K562 (cell line): ENCODE data around the gene TSR2. TPM values are rescaled to one million over a fixed set of nuclear protein-coding genes. Genes with fewer than 3 reads are reported as not detected.
A peak's percentile ranks its signal among the peaks of the same experiment; 100 is the strongest.

ENCODE experiments used
- ATAC-seq: fragments of 200-7000 bp; cut with Tn5 transposase; 3 replicates; pipeline ENCODE4 v1.9.1; 2020; ENCODE audit warnings: moderate library complexity
- BruUV-seq: library from RNA; stranded (reverse); fragments of 400-500 nt; replicated peaks from 2 replicates; lab custom pipeline; 2021; lab: Mats Ljungman, UMichigan
- CTCF ChIA-PET: fragments of 300-600 bp; formaldehyde crosslinking; extraction: SDS; loops from one replicate; lab custom pipeline; 2021; ENCODE audit warnings: low intra/inter-chr PET ratio; lab: Yijun Ruan, JAX
- POLR2A ChIA-PET: fragments of 300-600, 350-650 bp; sonication (Branson Sonifier 250); formaldehyde crosslinking; extraction: SDS; loops from one replicate; lab custom pipeline; 2021; ENCODE audit warnings: antibody characterized with exemption, inconsistent platforms; lab: Yijun Ruan, JAX
- DNase-seq, 4 experiments: peaks; one replicate each; pipeline versions ENCODE4 v3.0.0 to v3.0.0-alpha.2; 2011 to 2018; ENCODE audit warnings: low spot score in 3 of 4, mixed read lengths in 3 of 4; ENCODE audit errors: extremely low read depth in 1 of 4
- FAIRE-seq: peaks from 2 replicates; lab custom pipeline; 2011; peaks lifted over from hg19 to GRCh38; lab: Jason Lieb, UNC
- H2AFZ ChIP-seq: 2 replicates; pipeline ENCODE4 v1.6.0; 2011; ENCODE audit warnings: low read depth, low read length, control low read depth, inconsistent platforms
- H3K27ac ChIP-seq: fragments of 200-600 bp; 3 replicates; pipeline ENCODE4 v1.8.0; 2011; ENCODE audit warnings: low read depth, mild to moderate bottlenecking, control low read depth, inconsistent platforms, low read length, moderate library complexity, mixed read lengths; ENCODE audit errors: extremely low read depth
- H3K27me3 ChIP-seq, 2 experiments: fragments of 300-600 bp in 1 of 2; 2 replicates in 1 of 2; 3 replicates in 1 of 2; pipeline versions ENCODE4 v1.6.0 to v1.8.0; 2011; ENCODE audit warnings: inconsistent platforms in 2 of 2, low read length in 2 of 2, mild to moderate bottlenecking in 1 of 2, mixed read lengths in 1 of 2, moderate library complexity in 1 of 2; ENCODE audit not compliant: control insufficient read depth in 2 of 2, insufficient read depth in 2 of 2
- H3K36me3 ChIP-seq: fragments of 300-600 bp; 3 replicates; pipeline ENCODE4 v1.8.0; 2011; ENCODE audit warnings: mild to moderate bottlenecking, low read length, inconsistent platforms; ENCODE audit not compliant: control insufficient read depth, insufficient read depth
- H3K4me1 ChIP-seq, 2 experiments: fragments of 200-600 bp in 1 of 2; replicated peaks in 1 of 2; 2 replicates in 1 of 2; 3 replicates in 1 of 2; pipeline versions ENCODE4 v1.5.1 to v1.8.0; 2011; ENCODE audit warnings: inconsistent platforms in 2 of 2, low read length in 2 of 2, mild to moderate bottlenecking in 1 of 2, mixed read lengths in 1 of 2, moderate library complexity in 1 of 2; ENCODE audit not compliant: control insufficient read depth in 2 of 2, insufficient read depth in 2 of 2
- H3K4me2 ChIP-seq: 2 replicates; pipeline ENCODE4 v1.6.1; 2011; ENCODE audit warnings: low read length, control low read depth, inconsistent platforms, mixed read lengths; ENCODE audit not compliant: insufficient read depth
- H3K4me3 ChIP-seq: fragments of 200-600 bp; sonication (generic), shearing (Covaris generic); 2 replicates; pipeline ENCODE4 v1.5.1; 2016; ENCODE audit warnings: control low read depth, inconsistent platforms
- H3K79me2 ChIP-seq: fragments of 200-600 bp; 3 replicates; pipeline ENCODE4 v1.8.0; 2011; ENCODE audit warnings: low read length, inconsistent platforms; ENCODE audit not compliant: control insufficient read depth, insufficient read depth
- H3K9ac ChIP-seq, 2 experiments: 2 replicates each; pipeline versions ENCODE4 v1.6.0 to v1.6.1; 2011; ENCODE audit warnings: low read depth in 2 of 2, low read length in 2 of 2, control low read depth in 1 of 2, inconsistent platforms in 1 of 2, mild to moderate bottlenecking in 1 of 2, mixed read lengths in 1 of 2; ENCODE audit not compliant: insufficient read depth in 1 of 2
- H3K9me1 ChIP-seq: one replicate; pipeline ENCODE4 v1.6.0; 2011; ENCODE audit warnings: inconsistent platforms, mild to moderate bottlenecking, low read length, moderate library complexity; ENCODE audit not compliant: control insufficient read depth, insufficient read depth
- H3K9me3 ChIP-seq: replicated peaks from 2 replicates; pipeline ENCODE4 v1.5.1; 2011; ENCODE audit warnings: low read depth, low read length, inconsistent platforms; ENCODE audit not compliant: control insufficient read depth, insufficient read depth
- H4K20me1 ChIP-seq: replicated peaks from 2 replicates; pipeline ENCODE4 v1.6.1; 2011; ENCODE audit warnings: low read length, inconsistent platforms, mixed read lengths; ENCODE audit not compliant: control insufficient read depth, insufficient read depth
- BCOR ChIP-seq: fragments of 450-650 bp; IDR thresholded peaks from 2 replicates; pipeline ENCODE4 v1.6.1; 2016
- ETV5 ChIP-seq: sonication (generic); formaldehyde crosslinking; IDR thresholded peaks from 2 replicates; pipeline ENCODE4 v1.4.0; 2020; ENCODE audit warnings: low read depth, mild to moderate bottlenecking, missing genetic modification reagents
- HDAC2 ChIP-seq: fragments of 450-650 bp; IDR thresholded peaks from 2 replicates; pipeline ENCODE4 v1.6.1; 2016; ENCODE audit warnings: mild to moderate bottlenecking
- PCBP1 ChIP-seq: fragments of 200-400 bp; formaldehyde crosslinking; IDR thresholded peaks from 2 replicates; pipeline ENCODE4 v1.6.1; 2018; ENCODE audit warnings: mild to moderate bottlenecking, low read depth, low read length; ENCODE audit not compliant: poor library complexity, severe bottlenecking
- RBM25 ChIP-seq: fragments of 200-400 bp; formaldehyde crosslinking; IDR thresholded peaks from 2 replicates; pipeline ENCODE4 v1.6.1; 2018; ENCODE audit warnings: low read length, low read depth, moderate library complexity; ENCODE audit not compliant: severe bottlenecking
- ZBTB17 ChIP-seq: fragments of 450-650 bp; formaldehyde crosslinking; IDR thresholded peaks from 2 replicates; pipeline ENCODE4 v1.4.0; 2020; ENCODE audit warnings: mild to moderate bottlenecking
- ZFP36 ChIP-seq: fragments of 150-350 bp; IDR thresholded peaks from 2 replicates; pipeline ENCODE4 v1.6.1; 2018; ENCODE audit warnings: low read length, low read depth; ENCODE audit not compliant: partially characterized antibody
- ZNF324 ChIP-seq: fragments of 250-450 bp; sonication (Bioruptor Pico); IDR thresholded peaks from 2 replicates; pipeline ENCODE4 v1.4.0; 2020; ENCODE audit warnings: mild to moderate bottlenecking
- ZNF695 ChIP-seq: fragments of 450-650 bp; formaldehyde crosslinking; IDR thresholded peaks from 2 replicates; pipeline ENCODE4 v1.4.0; 2020; ENCODE audit warnings: mild to moderate bottlenecking, moderate library complexity
- WGBS: fragments of 100-300 bp; shearing (Covaris generic); methylation state at CpG from one replicate; pipeline ENCODE4 v1.1.6; 2016; ENCODE audit warnings: low coverage, mixed read lengths; ENCODE audit not compliant: insufficient coverage; ENCODE audit errors: missing lambda C conversion rate; 5-methylcytosine and 5-hydroxymethylcytosine counted together
- in situ Hi-C: fragments of 300-500 bp; cut with MboI; formaldehyde crosslinking; loops from 4 replicates; pipeline ENCODE4 v1.15.0; 2018; ENCODE audit warnings: inconsistent platforms, mixed read lengths
- intact Hi-C: fragments of 100-400 bp; cut with micrococcal nuclease; formaldehyde crosslinking; loops from 2 replicates; pipeline ENCODE4 v1.14.2; 2022
- polyA plus RNA-seq, 8 experiments: library from polyadenylated mRNA; depleted of rRNA in 4 of 8; stranded (reverse) in 5 of 8; unstranded in 3 of 8; fragments of >200 nt; fragmentation: Nextera tagmentation in 2 of 8; fragmentation: Illumina TruSeq in 1 of 8; extraction: Ambion mirVana in 2 of 8; extraction: Trizol in 1 of 8; gene quantifications; 2 replicates each; pipeline versions ENCODE4 v1.2.1 to v1.2.3, GENCODE V29; 2011 to 2014; ENCODE audit warnings: inconsistent platforms in 1 of 8, missing spikeins in 1 of 8
- total RNA-seq, 7 experiments: library from RNA; depleted of rRNA in 6 of 7; stranded (reverse); fragments of >200 nt in 6 of 7; fragmentation: Illumina TruSeq in 2 of 7; extraction: Trizol in 2 of 7; gene quantifications; 2 replicates each; pipeline versions ENCODE4 v1.2.1 to v1.2.3, GENCODE V29; 2011 to 2021; ENCODE audit warnings: low replicate concordance in 1 of 7
- TF ChIP-seq, protein P1 (sequence below), 3 experiments: fragments of 200-800 bp in 1 of 3; fragments of 250-450 bp in 1 of 3; fragments of 450-650 bp in 1 of 3; sonication (Bioruptor Pico) in 1 of 3; sonication (Bioruptor generic) in 1 of 3; formaldehyde crosslinking in 1 of 3; IDR thresholded peaks; 2 replicates each; pipeline versions ENCODE4 v1.6.1 to v1.8.0; 2016 to 2022; ENCODE audit warnings: mild to moderate bottlenecking in 2 of 3, missing genetic modification characterization in 2 of 3, missing compliant biosample characterization in 1 of 3, moderate library complexity in 1 of 3

Gene TSR2
- total and polyA plus RNA-seq, 9 of the 15 experiments (the other 6 are each of a cell fraction or from before 2014, with no cell fraction given), result 8.6 to 50.0 (median 28.5) TPM

DNA sequence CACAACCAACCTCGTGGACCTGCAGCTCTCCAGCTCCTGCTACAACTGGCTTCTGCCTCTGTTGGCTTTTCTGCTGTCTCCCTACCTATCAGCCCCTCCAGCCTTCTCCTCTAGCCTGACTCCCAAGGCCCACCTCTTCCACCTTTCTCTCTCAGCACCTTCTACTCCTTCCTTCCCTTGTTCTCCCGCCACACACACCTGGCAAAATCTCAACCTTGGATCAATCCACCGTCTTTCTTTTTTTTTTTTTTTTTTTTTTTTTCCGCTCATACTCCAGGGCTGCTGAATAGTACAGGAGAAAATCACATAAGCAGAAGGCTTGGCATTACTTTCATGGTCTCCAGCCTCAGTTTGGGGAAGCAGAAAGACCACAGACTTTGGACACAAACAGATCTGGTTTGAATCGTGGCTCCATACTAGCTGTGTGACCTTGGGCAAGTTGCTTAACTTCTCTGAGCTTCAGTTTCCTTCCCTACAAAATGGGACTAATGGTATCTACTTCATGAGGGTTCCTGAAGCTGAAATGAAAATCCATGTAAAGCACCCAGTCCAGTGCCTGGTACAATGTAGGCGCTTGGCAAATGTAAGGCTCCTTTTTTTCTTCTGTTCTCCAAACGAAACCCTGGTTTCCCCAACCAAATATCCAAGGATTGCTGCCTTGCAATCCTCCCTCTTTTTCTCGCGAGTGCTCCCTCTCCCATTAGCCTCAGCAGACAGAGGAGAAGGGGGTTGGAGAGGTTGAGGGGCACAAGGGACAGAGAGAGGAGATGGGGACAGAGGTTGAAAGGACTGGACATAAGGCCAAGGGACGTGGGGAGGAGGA, 54.2 kb downstream of the TSR2 start:
- Histone ChIP-seq H3K4me3 (no peak overlapping the region), H3K9me1 (no peaks in the 10 kb centered on the region), H3K4me1 (peaks cover 3 to 24% of the 10 kb centered on the region in 2 experiments; a peak in 2 of 5 replicates), H3K79me2 (no peaks in the 10 kb centered on the region), H3K27ac (no peak overlapping the region), H4K20me1 (no peaks in the 10 kb centered on the region), H2AFZ (no peak overlapping the region), H3K27me3 (peaks cover 0 to 4% of the 10 kb centered on the region in 2 experiments; a peak in 1 of 5 replicates), H3K9ac (no peak overlapping the region), H3K36me3 (no peaks in the 10 kb centered on the region), H3K9me3 (no peaks in the 10 kb centered on the region), H3K4me2 (no peak overlapping the region)
- WGBS, result 27% methylated on average over 4 of the region's 10 CpGs
- CTCF ChIA-PET, result no interaction called here
- in situ Hi-C loops (no loop called here), intact Hi-C loops (no loop called here)
- FAIRE-seq, result no peak
- DNase-seq, result no peak
- BruUV-seq, result no TSS peak
- POLR2A ChIA-PET, result no interaction called here
- TF ChIP-seq ZNF695 (CRISPR knock-in tag) (no peak), ZNF324 (CRISPR knock-in tag) (no peak), HDAC2 (peak; percentile 32; the same call in 1 of the 2 replicates), ETV5 (CRISPR knock-in tag) (no peak), BCOR (peak; percentile 34; the same call in 1 of the 2 replicates), ZBTB17 (CRISPR knock-in tag) (no peak), ZFP36 (peak; percentile 55), PCBP1 (no peak), RBM25 (peak; percentile 68)
- TF ChIP-seq, protein P1, sequence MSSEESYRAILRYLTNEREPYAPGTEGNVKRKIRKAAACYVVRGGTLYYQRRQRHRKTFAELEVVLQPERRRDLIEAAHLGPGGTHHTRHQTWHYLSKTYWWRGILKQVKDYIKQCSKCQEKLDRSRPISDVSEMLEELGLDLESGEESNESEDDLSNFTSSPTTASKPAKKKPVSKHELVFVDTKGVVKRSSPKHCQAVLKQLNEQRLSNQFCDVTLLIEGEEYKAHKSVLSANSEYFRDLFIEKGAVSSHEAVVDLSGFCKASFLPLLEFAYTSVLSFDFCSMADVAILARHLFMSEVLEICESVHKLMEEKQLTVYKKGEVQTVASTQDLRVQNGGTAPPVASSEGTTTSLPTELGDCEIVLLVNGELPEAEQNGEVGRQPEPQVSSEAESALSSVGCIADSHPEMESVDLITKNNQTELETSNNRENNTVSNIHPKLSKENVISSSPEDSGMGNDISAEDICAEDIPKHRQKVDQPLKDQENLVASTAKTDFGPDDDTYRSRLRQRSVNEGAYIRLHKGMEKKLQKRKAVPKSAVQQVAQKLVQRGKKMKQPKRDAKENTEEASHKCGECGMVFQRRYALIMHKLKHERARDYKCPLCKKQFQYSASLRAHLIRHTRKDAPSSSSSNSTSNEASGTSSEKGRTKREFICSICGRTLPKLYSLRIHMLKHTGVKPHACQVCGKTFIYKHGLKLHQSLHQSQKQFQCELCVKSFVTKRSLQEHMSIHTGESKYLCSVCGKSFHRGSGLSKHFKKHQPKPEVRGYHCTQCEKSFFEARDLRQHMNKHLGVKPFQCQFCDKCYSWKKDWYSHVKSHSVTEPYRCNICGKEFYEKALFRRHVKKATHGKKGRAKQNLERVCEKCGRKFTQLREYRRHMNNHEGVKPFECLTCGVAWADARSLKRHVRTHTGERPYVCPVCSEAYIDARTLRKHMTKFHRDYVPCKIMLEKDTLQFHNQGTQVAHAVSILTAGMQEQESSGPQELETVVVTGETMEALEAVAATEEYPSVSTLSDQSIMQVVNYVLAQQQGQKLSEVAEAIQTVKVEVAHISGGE (CRISPR knock-in tag; IDR thresholded peaks at IDR 0.05), result no peak
- ATAC-seq, result no peak
